Muscle of back (tissue), 11 donors: ENCODE measurements around the gene MAML1. TPM values are rescaled to one million over a fixed set of nuclear protein-coding genes. Genes with fewer than 3 reads are reported as not detected.
"Not testable (repeated sequence)": the region's sequence is repeated elsewhere in the genome, so short reads cannot be mapped to it uniquely, and the experiment has no call there.

ENCODE experiments used
- DNase-seq, 3 donors: peaks; one replicate each; pipeline versions ENCODE4 v3.0.0 to v3.0.0-alpha.2; 2013
- polyA plus RNA-seq, 10 donors: library from polyadenylated mRNA; unstranded; fragments of 120-200 nt; gene quantifications; one replicate each; pipeline ENCODE4 v1.2.1, GENCODE V29; 2013; ENCODE audit not compliant: insufficient read length in 10 of 10

Gene MAML1
- polyA plus RNA-seq, 10 donors: 22.0 to 30.0 (median 25.1) TPM

- DNase-seq: no peak
Measured at GRCh38 chr5:179766726-179767455, 34.3 kb downstream of the MAML1 start.

- DNase-seq: no peak
Measured at GRCh38 chr5:179767496-179768100, 35.0 kb downstream of the MAML1 start.

- DNase-seq: no peak
Measured at GRCh38 chr5:179768326-179769085, 35.9 kb downstream of the MAML1 start.

DNA sequence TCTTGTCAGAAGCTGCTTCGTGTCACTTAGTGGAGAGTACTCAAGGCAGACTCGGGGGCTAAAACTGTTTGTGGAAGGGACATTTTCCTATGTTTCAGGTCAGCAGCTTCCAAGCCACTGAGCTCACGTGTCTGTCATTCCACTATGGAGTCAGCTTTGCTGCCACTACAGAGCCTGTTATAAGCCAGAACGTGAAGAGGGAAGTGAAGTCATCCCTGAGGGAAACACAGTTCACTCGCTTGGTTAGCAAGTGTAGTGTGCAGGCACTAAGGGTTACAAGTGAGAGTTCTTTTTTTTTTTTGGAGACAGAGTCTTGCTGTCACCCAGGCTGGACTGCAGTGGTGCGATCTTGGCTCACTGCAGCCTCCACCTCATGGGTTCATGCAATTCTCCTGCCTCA, 36.6 kb downstream of the MAML1 start:
- DNase-seq: no peak

DNA sequence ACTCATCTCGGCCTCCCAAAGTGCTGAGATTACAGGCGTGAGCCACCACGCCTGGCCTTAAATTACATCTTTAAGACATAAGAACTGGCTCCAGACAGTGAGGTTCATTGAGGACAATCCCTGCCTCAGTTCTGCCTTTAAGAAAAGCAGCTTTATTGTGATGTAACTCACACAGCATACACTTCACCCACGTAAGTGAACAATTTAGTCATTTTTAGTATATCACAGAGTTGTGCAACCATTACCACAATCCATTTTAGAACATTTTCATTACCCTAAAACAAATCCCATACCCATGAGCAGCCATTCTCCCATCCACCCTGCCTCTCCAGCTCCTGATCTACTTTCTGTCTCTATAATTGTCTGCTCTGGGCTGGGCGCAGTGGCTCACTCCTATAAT, 37.2 kb downstream of the MAML1 start:
- DNase-seq: no peak

DNA sequence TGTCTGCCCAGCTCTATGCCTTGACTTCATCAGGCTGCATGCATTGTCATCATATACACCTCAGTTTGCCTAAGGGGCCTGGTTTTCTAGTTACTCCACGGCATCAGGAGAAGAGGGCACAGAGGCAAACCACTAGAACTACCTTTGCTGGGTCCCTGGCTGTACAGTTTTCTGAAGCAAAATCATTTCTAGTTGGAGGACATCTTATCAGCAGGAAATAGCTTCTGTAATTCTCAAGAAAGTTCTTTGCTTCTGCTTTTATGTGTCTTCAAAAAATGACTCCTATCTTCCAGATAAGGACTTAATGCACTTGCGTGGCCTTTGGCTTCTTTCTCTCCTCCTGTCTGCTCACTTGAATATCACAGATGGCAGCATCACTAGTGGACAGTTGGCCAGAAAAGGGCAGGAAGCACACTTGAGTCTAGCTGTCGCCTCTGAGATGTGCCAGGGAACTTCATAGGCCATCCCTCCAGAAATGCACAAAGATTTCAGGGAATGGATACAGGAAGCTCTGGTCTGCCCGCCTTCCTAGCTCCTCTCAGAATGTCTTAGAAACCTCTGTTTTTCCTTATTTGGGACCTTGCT, 38.8 kb downstream of the MAML1 start:
- DNase-seq: no peak

- DNase-seq: no peak
Measured at GRCh38 chr5:179772351-179772750, 39.7 kb downstream of the MAML1 start.

DNA sequence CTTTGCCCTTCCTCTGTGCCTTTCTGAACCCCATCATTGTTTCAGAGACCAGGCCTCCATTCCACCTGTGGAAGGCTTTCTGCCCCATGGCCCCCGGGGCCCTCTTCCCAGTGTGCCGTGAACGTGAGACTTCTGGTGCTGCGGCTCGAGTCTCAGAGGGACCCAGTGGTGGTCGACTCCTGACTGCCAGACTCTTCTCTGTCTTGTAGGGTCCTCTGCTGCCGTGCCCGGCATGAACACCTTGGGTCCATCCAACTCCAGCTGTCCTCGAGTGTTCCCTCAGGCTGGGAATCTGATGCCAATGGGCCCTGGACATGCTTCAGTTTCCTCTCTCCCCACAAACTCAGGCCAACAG, 41.0 kb downstream of the MAML1 start:
- no peak for DNase-seq

DNA sequence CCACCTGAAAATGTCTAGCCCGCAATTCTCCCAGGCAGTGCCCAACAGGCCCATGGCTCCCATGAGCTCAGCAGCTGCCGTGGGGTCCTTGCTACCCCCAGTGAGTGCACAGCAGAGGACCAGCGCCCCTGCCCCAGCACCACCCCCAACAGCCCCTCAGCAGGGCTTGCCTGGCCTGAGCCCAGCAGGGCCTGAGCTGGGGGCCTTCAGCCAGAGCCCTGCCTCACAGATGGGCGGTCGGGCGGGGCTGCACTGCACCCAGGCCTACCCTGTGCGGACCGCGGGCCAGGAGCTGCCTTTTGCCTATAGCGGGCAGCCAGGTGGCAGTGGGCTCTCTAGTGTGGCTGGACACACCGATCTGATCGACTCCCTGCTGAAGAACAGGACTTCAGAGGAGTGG, 41.8 kb downstream of the MAML1 start:
- DNase-seq: no peak

- no peak for DNase-seq
Measured at GRCh38 chr5:179776411-179776938, 43.9 kb downstream of the MAML1 start.

- DNase-seq: no peak
Measured at GRCh38 chr5:179777456-179777855, 44.8 kb downstream of the MAML1 start.

GRCh38 chr5:179777909-179778308, 45.3 kb downstream of the MAML1 start:
- no peak for DNase-seq

GRCh38 chr5:179778591-179778990, 46.0 kb downstream of the MAML1 start:
- DNase-seq: no peak

- no peak for DNase-seq
Measured at GRCh38 chr5:179779826-179780225, 47.2 kb downstream of the MAML1 start.

GRCh38 chr5:179780362-179780761, 47.7 kb downstream of the MAML1 start:
- no peak for DNase-seq

GRCh38 chr5:179781846-179782245, 49.2 kb downstream of the MAML1 start:
- DNase-seq: no peak

GRCh38 chr5:179783128-179783527, 50.5 kb downstream of the MAML1 start:
- no peak for DNase-seq

GRCh38 chr5:179786861-179787260, 54.2 kb downstream of the MAML1 start:
- no peak for DNase-seq

DNA sequence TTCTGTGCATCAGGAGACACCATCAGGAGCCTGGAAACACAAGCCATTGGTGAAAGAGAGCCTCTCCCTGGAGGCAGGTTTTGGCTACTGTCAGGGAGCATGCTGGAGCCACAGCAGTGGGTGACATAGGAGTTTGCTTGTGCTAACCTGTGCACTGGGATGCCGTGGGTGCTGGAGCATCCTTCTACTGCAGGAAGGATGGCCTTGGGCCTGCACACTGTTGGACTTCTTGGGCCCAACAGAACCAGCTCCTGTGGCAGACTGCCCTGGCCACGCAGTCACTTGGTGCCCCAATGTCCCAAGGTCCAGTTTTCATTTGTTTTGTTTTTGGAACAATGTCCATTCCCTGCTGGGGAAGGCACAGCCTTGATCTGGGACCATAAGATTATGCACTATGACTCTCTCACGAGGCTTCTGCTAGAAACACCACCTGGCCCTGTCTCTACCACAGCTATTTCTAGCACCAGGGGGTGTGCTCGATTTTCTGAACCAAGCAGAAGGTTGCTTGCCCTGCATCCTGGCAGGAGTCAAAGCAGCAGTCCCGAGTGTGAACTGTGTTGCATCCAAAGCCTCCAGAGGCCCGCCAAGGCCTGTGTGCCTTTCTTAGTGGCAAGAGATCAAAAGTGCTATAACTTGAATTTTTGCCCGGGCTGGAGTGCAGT, 55.7 kb downstream of the MAML1 start:
- DNase-seq: no peak

DNA sequence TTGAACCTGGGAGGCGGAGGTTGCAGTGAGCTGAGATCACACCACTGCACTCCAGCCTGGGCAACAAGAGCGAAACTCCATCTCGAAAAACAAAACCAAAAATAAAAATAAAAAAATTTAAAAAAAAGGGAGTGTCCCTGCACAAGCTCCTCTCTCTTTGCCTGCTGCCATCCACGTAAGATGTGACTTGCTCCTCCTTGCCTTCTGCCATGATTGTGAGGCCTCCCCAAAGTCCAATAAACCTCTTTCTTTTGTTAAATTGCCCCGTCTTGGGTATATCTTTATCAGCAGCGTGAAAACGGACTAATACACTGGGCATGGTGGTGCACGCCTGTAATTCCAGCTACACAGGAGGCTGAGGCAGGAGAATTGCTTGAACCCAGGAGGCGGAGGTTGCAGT, 56.7 kb downstream of the MAML1 start:
- not testable (repeated sequence) for DNase-seq

DNA sequence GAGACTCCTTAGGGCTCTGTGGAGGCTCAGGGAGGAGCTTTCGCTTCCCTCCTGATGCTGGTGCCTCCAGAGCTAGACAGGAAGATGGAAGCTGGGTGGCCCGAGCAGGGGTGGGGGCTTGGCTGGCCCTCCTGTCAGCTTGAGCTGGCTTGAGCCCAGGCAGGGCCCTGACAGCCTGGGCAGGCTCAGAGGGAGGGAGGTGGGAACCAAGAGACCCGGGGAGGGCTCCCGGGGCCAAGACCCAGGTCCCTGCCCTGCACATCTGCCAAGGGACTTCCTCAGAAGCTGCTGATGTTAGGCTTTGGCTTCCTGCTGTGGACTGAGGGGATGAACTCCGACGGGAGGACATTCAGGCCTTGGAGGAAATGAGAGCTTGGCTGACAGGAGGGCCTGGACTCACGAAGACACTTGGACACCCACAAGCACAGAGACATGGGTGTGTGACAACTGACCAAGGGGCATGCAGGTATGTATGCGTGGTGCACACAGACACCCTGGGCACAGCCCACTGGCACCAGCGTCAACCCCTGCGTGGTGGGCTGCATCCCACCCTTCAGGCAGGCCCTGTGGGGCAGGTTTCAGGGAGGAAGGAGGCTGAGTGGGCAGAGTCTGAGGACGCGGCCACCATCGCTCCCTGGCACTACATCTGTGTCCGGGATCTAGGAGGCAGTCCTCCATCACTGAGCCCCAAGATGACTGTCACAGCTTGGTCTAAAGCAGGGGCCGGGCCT, 59.4 kb downstream of the MAML1 start:
- DNase-seq: peak in 1 of 3 donors; percentile 57
